GM12874 (cell line): ENCODE measurements around the gene FARP2.

Experiments used
- TF ChIP-seq, protein P1 (sequence below): IDR thresholded peaks from 2 replicates; pipeline ENCODE4 v1.5.1; 2011; ENCODE audit warnings: low read depth, mild to moderate bottlenecking, control low read depth, low read length, moderate library complexity; ENCODE audit not compliant: insufficient read depth

FARP2 gene

DNA sequence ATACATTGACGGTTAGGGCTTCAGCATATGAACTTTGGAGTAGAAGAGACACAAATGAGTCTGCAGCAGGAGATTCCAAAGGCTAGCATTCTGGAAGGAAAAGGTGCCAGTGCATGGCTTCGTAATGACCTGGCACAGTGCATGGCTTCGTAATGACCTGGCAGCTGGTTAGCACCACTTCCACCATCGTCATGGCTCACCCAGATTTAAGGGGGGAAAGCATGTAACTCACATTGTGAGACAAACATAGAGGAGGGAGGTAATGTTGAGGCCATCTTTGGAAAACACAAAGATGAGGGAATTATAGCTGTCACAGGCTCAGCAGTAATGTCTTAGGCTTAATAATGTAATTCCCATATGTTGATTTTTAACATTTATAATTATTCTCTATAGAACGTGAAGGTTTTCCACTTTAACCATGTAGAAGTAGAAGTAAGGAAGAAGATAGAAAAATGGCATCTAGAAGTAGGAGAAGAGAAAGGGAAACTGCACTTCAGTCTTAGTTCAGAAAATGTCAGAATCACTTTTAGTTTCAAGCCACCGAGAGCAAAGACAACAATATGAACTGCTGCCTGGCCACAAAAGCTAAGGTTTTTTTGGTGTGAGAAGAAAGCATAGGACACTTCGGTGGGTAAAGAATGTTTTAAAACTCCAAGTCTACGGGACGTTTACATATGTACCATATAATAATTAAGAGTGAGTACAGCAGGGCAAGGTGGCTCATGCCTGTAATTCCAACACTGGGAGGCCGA, 159.1 kb downstream of the FARP2 start:
- TF ChIP-seq, protein P1, sequence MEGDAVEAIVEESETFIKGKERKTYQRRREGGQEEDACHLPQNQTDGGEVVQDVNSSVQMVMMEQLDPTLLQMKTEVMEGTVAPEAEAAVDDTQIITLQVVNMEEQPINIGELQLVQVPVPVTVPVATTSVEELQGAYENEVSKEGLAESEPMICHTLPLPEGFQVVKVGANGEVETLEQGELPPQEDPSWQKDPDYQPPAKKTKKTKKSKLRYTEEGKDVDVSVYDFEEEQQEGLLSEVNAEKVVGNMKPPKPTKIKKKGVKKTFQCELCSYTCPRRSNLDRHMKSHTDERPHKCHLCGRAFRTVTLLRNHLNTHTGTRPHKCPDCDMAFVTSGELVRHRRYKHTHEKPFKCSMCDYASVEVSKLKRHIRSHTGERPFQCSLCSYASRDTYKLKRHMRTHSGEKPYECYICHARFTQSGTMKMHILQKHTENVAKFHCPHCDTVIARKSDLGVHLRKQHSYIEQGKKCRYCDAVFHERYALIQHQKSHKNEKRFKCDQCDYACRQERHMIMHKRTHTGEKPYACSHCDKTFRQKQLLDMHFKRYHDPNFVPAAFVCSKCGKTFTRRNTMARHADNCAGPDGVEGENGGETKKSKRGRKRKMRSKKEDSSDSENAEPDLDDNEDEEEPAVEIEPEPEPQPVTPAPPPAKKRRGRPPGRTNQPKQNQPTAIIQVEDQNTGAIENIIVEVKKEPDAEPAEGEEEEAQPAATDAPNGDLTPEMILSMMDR: no peak

DNA sequence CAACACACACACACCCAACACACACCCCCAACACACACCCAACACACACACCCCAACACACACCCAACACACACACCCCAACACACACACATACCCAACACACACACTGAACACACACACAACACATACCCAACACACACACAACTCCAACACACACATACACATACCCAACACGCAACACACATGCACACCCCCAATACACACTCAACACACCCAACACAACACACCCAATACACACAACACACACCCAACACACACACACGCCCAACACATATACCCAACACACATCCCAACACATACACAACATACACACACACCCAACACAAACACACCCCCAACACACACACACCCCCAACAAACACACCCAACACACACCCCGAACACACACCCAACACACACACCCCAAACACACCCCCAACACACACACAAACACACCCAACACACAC, 160.5 kb downstream of the FARP2 start:
- TF ChIP-seq, protein P1: no peak

DNA sequence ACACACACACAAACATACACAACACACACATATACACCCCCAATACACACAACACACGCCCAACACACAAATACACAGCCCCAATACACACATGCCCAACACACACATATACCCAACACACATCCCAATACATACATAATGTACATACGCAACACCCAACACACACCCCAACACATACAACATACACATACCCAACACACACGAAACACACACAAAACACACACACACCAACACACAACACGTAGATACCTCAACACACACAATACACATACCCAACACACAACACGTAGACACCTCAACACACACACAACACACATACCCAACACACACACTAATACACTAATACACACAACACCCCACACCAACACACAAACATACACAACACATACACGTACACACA, 161.2 kb downstream of the FARP2 start:
- TF ChIP-seq, protein P1: no peak

DNA sequence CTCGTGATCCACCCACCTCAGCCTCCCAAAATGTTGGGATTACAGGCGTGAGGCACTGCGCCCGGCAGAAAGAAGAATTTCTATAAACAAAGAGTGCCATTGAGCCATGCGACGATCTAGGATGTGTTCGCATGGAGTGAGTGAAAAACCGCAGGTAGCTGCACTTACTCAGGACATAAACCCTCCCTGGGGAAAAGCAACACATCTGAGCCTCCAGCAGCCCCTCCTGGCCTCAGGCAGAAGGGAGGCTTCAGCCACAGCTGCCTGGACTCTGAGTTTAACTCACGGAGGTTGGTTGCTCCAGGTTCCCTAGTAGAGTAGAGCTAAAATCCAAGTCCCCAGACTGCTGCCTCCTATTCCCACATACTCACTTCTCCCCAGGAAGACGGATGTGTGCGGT, 163.6 kb downstream of the FARP2 start:
- TF ChIP-seq, protein P1: no peak

DNA sequence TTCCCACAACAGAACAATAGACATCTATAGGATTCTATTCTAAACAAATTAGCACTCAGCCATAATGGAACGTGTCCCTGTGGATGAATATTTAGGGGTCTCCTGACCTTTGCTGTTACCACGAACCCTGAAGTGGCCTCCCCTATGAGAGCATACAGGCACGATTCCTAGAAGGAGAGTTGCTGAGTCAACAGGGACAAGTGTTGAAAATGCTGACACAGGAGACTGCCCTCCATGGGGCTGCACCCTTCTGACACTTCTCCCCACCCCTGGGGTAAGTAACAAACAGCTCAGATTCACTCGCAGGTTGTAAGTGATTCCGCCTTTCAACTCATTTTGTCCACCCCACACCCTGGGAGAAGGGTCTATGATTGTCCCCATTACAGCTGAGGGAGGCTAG, 166.4 kb downstream of the FARP2 start:
- TF ChIP-seq, protein P1: no peak

DNA sequence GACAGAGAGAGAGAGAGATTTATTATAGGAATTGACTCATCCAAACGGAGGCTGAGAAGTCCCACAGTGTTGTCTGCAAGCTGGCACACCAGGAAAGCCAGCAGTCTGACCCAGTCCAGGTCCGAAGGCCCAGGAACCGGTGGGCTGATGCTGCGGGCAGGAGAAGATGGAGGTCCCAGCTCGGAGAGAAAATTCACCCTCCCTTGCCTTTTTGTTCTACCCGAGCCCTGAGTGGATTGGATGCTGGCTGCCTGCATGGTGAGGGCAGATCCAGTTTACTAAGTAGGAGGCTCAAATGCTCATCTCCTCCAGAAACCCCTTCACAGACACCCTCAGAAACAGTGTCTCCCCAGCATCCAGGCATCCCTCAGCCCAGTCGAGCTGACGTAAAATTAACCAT, 174.5 kb downstream of the FARP2 start:
- TF ChIP-seq, protein P1: no peak

DNA sequence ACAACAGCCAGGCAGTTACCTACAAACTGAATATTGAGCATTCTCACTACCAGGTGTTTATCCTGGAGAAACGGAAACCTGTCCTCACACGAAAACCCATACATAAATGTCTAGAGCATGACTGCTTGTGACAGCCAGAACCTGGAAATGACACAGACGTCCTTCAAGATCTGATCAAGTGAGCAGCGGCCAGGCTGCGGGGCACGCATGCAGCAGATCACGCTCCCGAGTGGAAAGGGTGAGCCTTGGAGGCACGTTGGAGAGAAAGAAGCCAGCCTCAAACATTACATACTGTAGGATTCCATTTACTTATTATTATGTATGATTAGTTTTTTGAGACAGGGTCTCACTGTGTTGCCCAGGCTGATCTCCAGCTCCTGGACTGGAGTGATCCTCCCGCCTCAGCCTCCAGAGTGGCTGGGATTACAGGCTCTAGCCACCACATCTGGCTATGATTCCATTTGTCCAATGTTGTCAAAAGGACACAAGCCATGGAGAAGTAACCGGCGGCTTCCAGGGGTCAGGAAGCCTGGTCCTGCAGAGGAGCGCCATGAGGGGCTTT, 175.2 kb downstream of the FARP2 start:
- TF ChIP-seq, protein P1: no peak
